GM10266 (cell line): ENCODE data around the gene LMCD1.

Source experiments
- DNase-seq: peaks from one replicate; pipeline ENCODE4 v3.0.0; 2012; ENCODE audit errors: extremely low spot score
- CTCF ChIP-seq: IDR thresholded peaks from 2 replicates; pipeline ENCODE4 v1.5.1; 2012; ENCODE audit warnings: mild to moderate bottlenecking, low read depth; ENCODE audit not compliant: control insufficient read depth, insufficient read depth; ENCODE audit errors: missing control alignments

LMCD1 gene

GRCh38 chr3:8494327-8494726, 7.3 kb upstream of the LMCD1 start:
- no peak for DNase-seq
- no peak for TF ChIP-seq CTCF

- no peak for DNase-seq
- TF ChIP-seq CTCF: no peak
Observed at GRCh38 chr3:8497582-8497981, 4.0 kb upstream of the LMCD1 start.

GRCh38 chr3:8499181-8499611, 2.4 kb upstream of the LMCD1 start:
- DNase-seq: no peak
- TF ChIP-seq CTCF: no peak

GRCh38 chr3:8500319-8500988, 1.2 kb upstream of the LMCD1 start:
- no peak for TF ChIP-seq CTCF
- DNase-seq: no peak

- DNase-seq: no peak
- no peak for TF ChIP-seq CTCF
Observed at GRCh38 chr3:8500989-8501370, 643 bp upstream of the LMCD1 start.

GRCh38 chr3:8503461-8503860, 1.8 kb downstream of the LMCD1 start:
- no peak for TF ChIP-seq CTCF
- DNase-seq: no peak

- DNase-seq: peak; percentile 40
- TF ChIP-seq CTCF: no peak
Observed at GRCh38 chr3:8503871-8504610, 2.4 kb downstream of the LMCD1 start.
